CD14-positive monocyte (primary cell): ENCODE results near the gene FAM216A. TPM values are rescaled to one million over a fixed set of nuclear protein-coding genes. Genes with fewer than 3 reads are reported as not detected.

Experiments used
- DNase-seq, 3 donors: peaks; one replicate each; pipeline ENCODE4 v3.0.0-alpha.2; 2011 to 2022
- H2AFZ ChIP-seq: 2 replicates; pipeline ENCODE4 v1.6.0; 2012; ENCODE audit warnings: mild to moderate bottlenecking, low read depth, low read length, inconsistent platforms; ENCODE audit not compliant: insufficient read depth, poor library complexity, severe bottlenecking
- H3K27ac ChIP-seq, 2 donors: 1 replicate in 1 of 2; 2 replicates in 1 of 2; pipeline ENCODE4 v1.5.1; 2012 to 2013; ENCODE audit warnings: low read length in 2 of 2, control low read depth in 1 of 2, inconsistent platforms in 1 of 2, low read depth in 1 of 2, mild to moderate bottlenecking in 1 of 2
- H3K27me3 ChIP-seq, 2 donors: one replicate each; pipeline versions ENCODE4 v1.6.0 to v1.6.1; 2011 to 2013; ENCODE audit warnings: low read length in 2 of 2; ENCODE audit not compliant: control insufficient read depth in 2 of 2, insufficient read depth in 2 of 2
- H3K36me3 ChIP-seq, 2 donors: replicated peaks in 1 of 2; 1 replicate in 1 of 2; 2 replicates in 1 of 2; pipeline versions ENCODE4 v1.5.1 to v1.6.1; 2012 to 2013; ENCODE audit warnings: low read length in 2 of 2, control low read depth in 1 of 2, inconsistent platforms in 1 of 2, mild to moderate bottlenecking in 1 of 2; ENCODE audit not compliant: insufficient read depth in 2 of 2, control insufficient read depth in 1 of 2
- H3K4me1 ChIP-seq, 2 donors: 1 replicate in 1 of 2; 2 replicates in 1 of 2; pipeline versions ENCODE4 v1.5.1 to v1.6.1; 2012 to 2013; ENCODE audit warnings: low read length in 2 of 2, control low read depth in 1 of 2, inconsistent platforms in 1 of 2, mild to moderate bottlenecking in 1 of 2, moderate library complexity in 1 of 2; ENCODE audit not compliant: insufficient read depth in 2 of 2, control insufficient read depth in 1 of 2
- H3K4me2 ChIP-seq: replicated peaks from 2 replicates; pipeline ENCODE3; 2012; ENCODE audit warnings: low read length, moderate library complexity, mild to moderate bottlenecking; ENCODE audit not compliant: poor library complexity, severe bottlenecking; ENCODE audit errors: extremely low read depth
- H3K4me3 ChIP-seq, 3 experiments: fragments of 200-600 bp in 1 of 3; sonication (generic) in 1 of 3; replicated peaks in 1 of 3; 1 replicate in 2 of 3; 2 replicates in 1 of 3; pipeline ENCODE4 v1.5.1; 2011 to 2013; ENCODE audit warnings: low read length in 3 of 3, mild to moderate bottlenecking in 3 of 3, control low read depth in 2 of 3, low read depth in 2 of 3, inconsistent platforms in 1 of 3, moderate library complexity in 1 of 3
- H3K79me2 ChIP-seq: 2 replicates; pipeline ENCODE4 v1.6.0; 2012; ENCODE audit warnings: mild to moderate bottlenecking, control low read depth, inconsistent platforms, low read length, moderate library complexity; ENCODE audit not compliant: insufficient read depth
- H3K9ac ChIP-seq: 2 replicates; pipeline ENCODE4 v1.6.0; 2017; ENCODE audit warnings: low read length, mild to moderate bottlenecking; ENCODE audit not compliant: insufficient read depth, poor library complexity, severe bottlenecking
- H3K9me3 ChIP-seq, 2 donors: replicated peaks in 1 of 2; 1 replicate in 1 of 2; 2 replicates in 1 of 2; pipeline versions ENCODE4 v1.5.1 to v1.6.1; 2012 to 2013; ENCODE audit warnings: low read length in 2 of 2, control low read depth in 1 of 2; ENCODE audit not compliant: control insufficient read depth in 1 of 2, insufficient read depth in 1 of 2
- H4K20me1 ChIP-seq: 2 replicates; pipeline ENCODE4 v1.6.0; 2012; ENCODE audit warnings: mild to moderate bottlenecking, low read length, control low read depth, moderate library complexity; ENCODE audit not compliant: insufficient read depth
- H3K27ac Mint-ChIP-seq, 7 donors: one replicate each; pipeline ENCODE4 v1.8.0; 2020; ENCODE audit warnings: mild to moderate bottlenecking in 7 of 7, mixed read lengths in 7 of 7, moderate library complexity in 6 of 7, inconsistent platforms in 2 of 7
- H3K27me3 Mint-ChIP-seq, 3 donors: one replicate each; pipeline ENCODE4 v1.8.0; 2021 to 2022; ENCODE audit warnings: low read depth in 3 of 3, mild to moderate bottlenecking in 3 of 3, mixed read lengths in 3 of 3, moderate library complexity in 3 of 3, inconsistent platforms in 1 of 3
- H3K36me3 Mint-ChIP-seq, 2 donors: one replicate each; pipeline ENCODE4 v1.8.0; 2020; ENCODE audit warnings: mixed read lengths in 2 of 2, inconsistent platforms in 1 of 2, mild to moderate bottlenecking in 1 of 2
- H3K4me1 Mint-ChIP-seq: one replicate; pipeline ENCODE4 v1.8.0; 2020; ENCODE audit warnings: mild to moderate bottlenecking, mixed read lengths
- H3K4me3 Mint-ChIP-seq, 2 donors: one replicate each; pipeline ENCODE4 v1.8.0; 2020; ENCODE audit warnings: mild to moderate bottlenecking in 2 of 2, mixed read lengths in 2 of 2, moderate library complexity in 1 of 2
- H3K9me3 Mint-ChIP-seq, 7 donors: one replicate each; pipeline ENCODE4 v1.8.0; 2020 to 2022; ENCODE audit warnings: mixed read lengths in 7 of 7, mild to moderate bottlenecking in 6 of 7, moderate library complexity in 6 of 7, inconsistent platforms in 2 of 7
- WGBS: methylation state at CpG from one replicate; pipeline ENCODE4 v1.1.5; 2013; ENCODE audit warnings: missing lambda C conversion rate; ENCODE audit not compliant: insufficient coverage; 5-methylcytosine and 5-hydroxymethylcytosine counted together
- intact Hi-C, 2 donors: fragments of 100-400 bp; cut with micrococcal nuclease; formaldehyde crosslinking; loops; one replicate each; pipeline versions ENCODE4 v1.15.0 to v1.15.1; 2023
- polyA plus RNA-seq, 3 donors: library from polyadenylated mRNA; depleted of rRNA in 1 of 3; unstranded in 2 of 3; stranded (reverse) in 1 of 3; fragments of 300-500 nt in 2 of 3; fragments of >200 nt in 1 of 3; fragmentation: Illumina TruSeq in 2 of 3; gene quantifications; 1 replicate in 2 of 3; 2 replicates in 1 of 3; pipeline ENCODE4 v1.2.3, GENCODE V29; 2012 to 2021
- TF ChIP-seq, protein P1 (sequence below): fragments of 200-600 bp; IDR thresholded peaks from one replicate; pipeline ENCODE4 v1.8.0; 2022; ENCODE audit warnings: antibody characterized with exemption, mild to moderate bottlenecking

Gene FAM216A
- polyA plus RNA-seq, 3 donors = 5.1 to 10.9 (median 6.2) TPM

DNA sequence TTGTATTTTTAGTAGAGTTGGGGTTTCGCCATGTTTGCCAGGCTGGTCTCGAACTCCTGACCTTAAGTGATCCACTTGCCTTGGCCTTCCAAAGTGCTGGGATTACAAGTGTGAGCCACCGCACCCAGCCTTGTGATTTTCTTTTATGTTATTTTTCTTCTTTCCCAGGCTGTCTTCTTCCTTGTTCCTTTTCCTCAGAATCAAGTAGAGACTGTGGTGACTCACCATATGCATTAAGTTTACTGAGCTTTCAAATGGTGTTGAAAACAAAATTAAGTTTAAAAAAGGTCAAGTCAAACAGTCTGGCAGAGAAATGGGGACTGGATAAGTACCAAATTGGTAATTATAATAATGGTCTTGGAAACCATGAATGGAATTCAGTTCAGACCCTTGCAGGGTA lies 24.2 kb upstream of the FAM216A start:
- peaks cover 40 to 78% of the 10 kb centered on the region in 2 donors for H3K36me3 Mint-ChIP-seq
- Histone ChIP-seq H3K9me3 (no peaks in the 10 kb centered on the region), H3K27me3 (no peaks in the 10 kb centered on the region), H4K20me1 (peaks cover 97% of the 10 kb centered on the region), H3K4me2 (no peak overlapping the region), H3K27ac (no peak overlapping the region), H3K79me2 (peaks cover 99% of the 10 kb centered on the region), H2AFZ (no peak overlapping the region), H3K36me3 (peaks cover 54 to 77% of the 10 kb centered on the region in 2 donors), H3K4me1 (peaks cover 26 to 35% of the 10 kb centered on the region in 2 donors), H3K9ac (no peak overlapping the region), H3K4me3 (no peak overlapping the region)
- no peaks in the 10 kb centered on the region for H3K9me3 Mint-ChIP-seq
- TF ChIP-seq, protein P1, sequence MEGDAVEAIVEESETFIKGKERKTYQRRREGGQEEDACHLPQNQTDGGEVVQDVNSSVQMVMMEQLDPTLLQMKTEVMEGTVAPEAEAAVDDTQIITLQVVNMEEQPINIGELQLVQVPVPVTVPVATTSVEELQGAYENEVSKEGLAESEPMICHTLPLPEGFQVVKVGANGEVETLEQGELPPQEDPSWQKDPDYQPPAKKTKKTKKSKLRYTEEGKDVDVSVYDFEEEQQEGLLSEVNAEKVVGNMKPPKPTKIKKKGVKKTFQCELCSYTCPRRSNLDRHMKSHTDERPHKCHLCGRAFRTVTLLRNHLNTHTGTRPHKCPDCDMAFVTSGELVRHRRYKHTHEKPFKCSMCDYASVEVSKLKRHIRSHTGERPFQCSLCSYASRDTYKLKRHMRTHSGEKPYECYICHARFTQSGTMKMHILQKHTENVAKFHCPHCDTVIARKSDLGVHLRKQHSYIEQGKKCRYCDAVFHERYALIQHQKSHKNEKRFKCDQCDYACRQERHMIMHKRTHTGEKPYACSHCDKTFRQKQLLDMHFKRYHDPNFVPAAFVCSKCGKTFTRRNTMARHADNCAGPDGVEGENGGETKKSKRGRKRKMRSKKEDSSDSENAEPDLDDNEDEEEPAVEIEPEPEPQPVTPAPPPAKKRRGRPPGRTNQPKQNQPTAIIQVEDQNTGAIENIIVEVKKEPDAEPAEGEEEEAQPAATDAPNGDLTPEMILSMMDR = no peak
- WGBS = 100% methylated on average over 1 of the region's 3 CpGs
- DNase-seq = no peak
- peaks cover 32% of the 10 kb centered on the region for H3K4me1 Mint-ChIP-seq
- H3K27ac Mint-ChIP-seq = peak overlapping the region in 1 of 7 donors; percentile 18
- no peak overlapping the region for H3K4me3 Mint-ChIP-seq
- intact Hi-C loops = no loop called here
- no peaks in the 10 kb centered on the region for H3K27me3 Mint-ChIP-seq

- no peaks in the 10 kb centered on the region for H3K27me3 ChIP-seq
- Mint-ChIP-seq H3K4me3 (peak within 1 kb of the TSS; percentile 99), H3K27me3 (no peaks in the 10 kb centered on the region), H3K27ac (peak within 1 kb of the TSS; percentile 99 to 100 (median 100)), H3K4me1 (peaks cover 45% of the 10 kb centered on the region), H3K36me3 (peaks cover 30 to 41% of the 10 kb centered on the region in 2 donors), H3K9me3 (peaks cover 0 to 2% (median 0%) of the 10 kb centered on the region in 7 donors)
- intact Hi-C loops = loop anchor here (2.0 to 10.0 kb wide), 8 partner anchors 19 to 439 kb away; partner anchors contain the start of genes FAM216A (in 2 of the 2) and GPN3 (in 2 of the 2)
- H3K9me3 ChIP-seq = no peaks in the 10 kb centered on the region
- TF ChIP-seq, protein P1 = peak; percentile 89
- H3K36me3 ChIP-seq = peaks cover 20 to 40% of the 10 kb centered on the region in 2 donors
- peak within 1 kb of the TSS; percentile 62 for H2AFZ ChIP-seq
- H3K4me3 ChIP-seq = peak within 1 kb of the TSS; percentile 67 to 89 (median 89)
- peak within 1 kb of the TSS; percentile 97 for H3K9ac ChIP-seq
- peaks cover 48 to 52% of the 10 kb centered on the region in 2 donors for H3K4me1 ChIP-seq
- peaks cover 88% of the 10 kb centered on the region for H3K79me2 ChIP-seq
- under 1% methylated on average over 44 of the region's 51 CpGs for WGBS
- H3K27ac ChIP-seq = peak within 1 kb of the TSS; percentile 96 to 100
- peak; percentile 95 to 97 (median 97) for DNase-seq
- peaks cover 44% of the 10 kb centered on the region for H4K20me1 ChIP-seq
- H3K4me2 ChIP-seq = peak within 1 kb of the TSS; percentile 82
Observed at GRCh38 chr12:110449799-110450497, 18.7 kb upstream of the FAM216A start, which contains the start of gene ARPC3. TSS of gene ARPC3 (minus strand) at chr12:110450337. CDS start at chr12:110450260, 77 bp downstream.
